HCT116 (cell line): Measurements from ENCODE around the gene FAM53B. TPM values are rescaled to one million over a fixed set of nuclear protein-coding genes. Genes with fewer than 3 reads are reported as not detected.

Experiments
- ATAC-seq: fragments of 200-7000 bp; cut with Tn5 transposase; 2 replicates; pipeline ENCODE4 v1.9.1; 2020; ENCODE audit warnings: mild to moderate bottlenecking, moderate library complexity
- BruUV-seq: library from RNA; stranded (reverse); fragments of 400-500 nt; replicated peaks from 2 replicates; lab custom pipeline; 2021; lab: Mats Ljungman, UMichigan
- CTCF ChIA-PET: fragments of 300-600 bp; sonication (Branson Sonifier 250); formaldehyde crosslinking; loops from one replicate; lab custom pipeline; 2021; ENCODE audit warnings: antibody characterized with exemption; lab: Charles Lee
- POLR2A ChIA-PET: fragments of 300-600, 350-600 bp; sonication (Branson Sonifier 250); formaldehyde crosslinking; loops from one replicate; lab custom pipeline; 2021; ENCODE audit warnings: antibody characterized with exemption; lab: Charles Lee
- RAD21 ChIA-PET, 2 experiments: fragments of 300-600 bp; sonication (Branson Sonifier 250); formaldehyde crosslinking; loops; one replicate each; lab custom pipeline; 2023; ENCODE audit warnings: low total read pairs in 2 of 2; ENCODE audit not compliant: uncharacterized antibody in 2 of 2, unreplicated experiment in 2 of 2, low non-redundant PET in 1 of 2; lab: Charles Lee
- DNase-seq: peaks from one replicate; pipeline ENCODE4 v3.0.0-alpha.2; 2010; ENCODE audit warnings: low read depth, low spot score
- H2AFZ ChIP-seq: fragments of 200-600 bp; shearing (Covaris generic), sonication (generic); 2 replicates; pipeline ENCODE4 v1.6.1; 2017; ENCODE audit warnings: low read depth, mixed run types, mixed read lengths, antibody characterized with exemption, low read length; ENCODE audit not compliant: poor library complexity, severe bottlenecking
- H3K27ac ChIP-seq: 2 replicates; pipeline ENCODE4 v1.5.1; 2012; ENCODE audit warnings: low read depth, low read length
- H3K27me3 ChIP-seq: fragments of 200-600 bp; sonication (generic); 2 replicates; pipeline ENCODE4 v1.6.1; 2016; ENCODE audit warnings: mixed run types, low read length, mixed read lengths; ENCODE audit not compliant: insufficient read depth
- H3K36me3 ChIP-seq, 2 experiments: fragments of 200-500 bp in 1 of 2; fragments of 200-600 bp in 1 of 2; sonication (Bioruptor generic) in 1 of 2; sonication (generic) in 1 of 2; 2 replicates each; pipeline versions ENCODE4 v1.5.1 to v1.6.1; 2014 to 2016; ENCODE audit warnings: low read length in 2 of 2, inconsistent platforms in 1 of 2, mixed read lengths in 1 of 2, mixed run types in 1 of 2; ENCODE audit not compliant: insufficient read depth in 2 of 2, control insufficient read depth in 1 of 2
- H3K4me1 ChIP-seq, 2 experiments: fragments of 200-600 bp in 1 of 2; sonication (generic) in 1 of 2; 2 replicates each; pipeline versions ENCODE4 v1.5.1 to v1.6.1; 2012 to 2017; ENCODE audit warnings: low read length in 2 of 2, inconsistent platforms in 1 of 2, mild to moderate bottlenecking in 1 of 2, mixed read lengths in 1 of 2, mixed run types in 1 of 2, moderate library complexity in 1 of 2; ENCODE audit not compliant: insufficient read depth in 2 of 2, control insufficient read depth in 1 of 2
- H3K4me2 ChIP-seq: fragments of 200-600 bp; sonication (generic); 2 replicates; pipeline ENCODE4 v1.6.1; 2017; ENCODE audit warnings: mixed run types, low read length, mixed read lengths
- H3K4me3 ChIP-seq, 2 experiments: fragments of 200-600 bp in 1 of 2; sonication (generic) in 1 of 2; replicated peaks in 1 of 2; 2 replicates each; pipeline ENCODE4 v1.5.1; 2011 to 2016; ENCODE audit warnings: low read length in 2 of 2, control low read depth in 1 of 2, low read depth in 1 of 2, mild to moderate bottlenecking in 1 of 2, mixed read lengths in 1 of 2, mixed run types in 1 of 2
- H3K79me2 ChIP-seq: fragments of 200-600 bp; sonication (generic); 2 replicates; pipeline ENCODE4 v1.6.1; 2017; ENCODE audit warnings: mild to moderate bottlenecking, mixed run types, low read length, moderate library complexity, mixed read lengths; ENCODE audit not compliant: insufficient read depth
- H3K9ac ChIP-seq: fragments of 200-600 bp; sonication (generic); 2 replicates; pipeline ENCODE4 v1.6.1; 2016; ENCODE audit warnings: low read length, mixed read lengths
- H3K9me2 ChIP-seq: fragments of 200-600 bp; sonication (generic), shearing (Covaris generic); 2 replicates; pipeline ENCODE4 v1.6.1; 2017; ENCODE audit warnings: mixed run types, mild to moderate bottlenecking, moderate library complexity; ENCODE audit not compliant: insufficient read depth
- H3K9me3 ChIP-seq, 2 experiments: fragments of 200-500 bp in 1 of 2; fragments of 200-600 bp in 1 of 2; sonication (Bioruptor generic) in 1 of 2; sonication (generic) in 1 of 2; 2 replicates each; pipeline ENCODE4 v1.6.1; 2014 to 2017; ENCODE audit warnings: low read length in 2 of 2, mixed read lengths in 2 of 2, inconsistent platforms in 1 of 2, low read depth in 1 of 2, mild to moderate bottlenecking in 1 of 2, mixed run types in 1 of 2, moderate library complexity in 1 of 2; ENCODE audit not compliant: control insufficient read depth in 1 of 2, insufficient read depth in 1 of 2
- H4K20me1 ChIP-seq: fragments of 200-600 bp; sonication (generic), shearing (Covaris generic); 2 replicates; pipeline ENCODE4 v1.6.1; 2017; ENCODE audit warnings: mixed run types, mild to moderate bottlenecking, moderate library complexity; ENCODE audit not compliant: insufficient read depth
- CEBPB ChIP-seq: IDR thresholded peaks from 2 replicates; pipeline ENCODE4 v1.6.1; 2012; ENCODE audit warnings: low read depth
- CTCF ChIP-seq, 3 experiments: fragments of 200-600 bp in 1 of 3; sonication (generic) in 1 of 3; IDR thresholded peaks in 2 of 3; conservative IDR thresholded peaks in 1 of 3; 2 replicates each; pipeline ENCODE4 v1.5.1; 2012 to 2017; ENCODE audit warnings: low read depth in 2 of 3, low read length in 2 of 3, antibody characterized with exemption in 1 of 3, borderline replicate concordance in 1 of 3, control low read depth in 1 of 3, mild to moderate bottlenecking in 1 of 3, mixed read lengths in 1 of 3, mixed run types in 1 of 3, moderate library complexity in 1 of 3; ENCODE audit not compliant: insufficient read depth in 1 of 3
- RAD21 ChIP-seq: IDR thresholded peaks from 2 replicates; pipeline ENCODE4 v1.6.1; 2012; ENCODE audit warnings: low read depth, mild to moderate bottlenecking
- REST ChIP-seq: IDR thresholded peaks from 2 replicates; pipeline ENCODE4 v1.6.1; 2012; ENCODE audit warnings: low read depth
- SIN3A ChIP-seq: IDR thresholded peaks from 2 replicates; pipeline ENCODE4 v1.6.1; 2012; ENCODE audit warnings: low read depth
- intact Hi-C: fragments of 100-400 bp; cut with micrococcal nuclease; formaldehyde crosslinking; loops from 2 replicates; pipeline ENCODE4 v1.10.0; 2022
- total RNA-seq: library from RNA; stranded (reverse); gene quantifications from one replicate; pipeline ENCODE4 v1.2.1, GENCODE V29; 2021; ENCODE audit not compliant: unreplicated experiment

The FAM53B gene
- total RNA-seq, 1 experiment from 2014 or later: 19.6 TPM

DNA sequence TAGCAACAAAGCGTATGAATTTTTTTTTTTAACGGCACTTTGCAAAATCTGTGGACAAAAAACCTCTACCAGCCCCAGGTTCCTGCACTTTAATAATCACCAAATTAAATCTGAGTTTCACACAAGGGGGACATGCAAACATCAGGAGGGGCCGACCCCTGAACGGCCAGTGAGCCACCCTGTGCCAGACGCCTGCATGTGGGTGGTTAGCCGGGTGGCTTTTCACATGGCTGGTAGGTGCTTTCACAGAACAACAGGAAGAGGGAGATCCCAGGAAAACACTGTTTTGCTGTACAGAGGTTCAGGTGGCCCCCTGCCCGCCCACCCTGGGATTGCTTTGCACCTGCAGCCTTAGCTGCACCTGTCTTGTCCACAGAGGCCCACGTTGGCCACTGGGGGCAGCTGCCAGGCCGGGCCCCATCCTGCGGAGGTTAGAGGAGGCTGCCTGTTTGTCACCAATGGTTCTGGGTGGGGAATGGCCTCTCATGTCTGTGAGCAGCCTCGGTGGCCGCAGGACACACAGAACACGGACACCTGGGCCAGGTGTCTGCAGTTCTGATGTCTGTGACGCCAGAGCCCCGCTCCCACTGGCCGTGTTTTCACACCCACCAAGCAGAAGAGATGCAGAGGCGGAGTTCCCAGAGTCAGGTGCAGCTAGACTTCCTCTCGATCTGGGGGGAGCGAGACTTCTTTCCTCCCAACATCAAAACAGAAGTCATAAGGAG is 107.7 kb downstream of the FAM53B start:
- Histone ChIP-seq H3K27ac (no peak overlapping the region), H3K9me2 (no peaks in the 10 kb centered on the region), H3K4me2 (no peak overlapping the region), H3K9ac (no peak overlapping the region), H3K36me3 (no peaks in the 10 kb centered on the region), H3K9me3 (no peaks in the 10 kb centered on the region), H3K4me3 (no peak overlapping the region)
- peak; percentile 71; the same call in 1 of the 2 replicates for ATAC-seq
- CTCF ChIA-PET: interaction anchor here (1.4 kb wide), 1 partner anchor 8 kb away, joined by 3 read pairs; no protein-coding TSS in a partner anchor
- TF ChIP-seq CTCF (IDR thresholded peaks at IDR 0.05 in 2 of 3, conservative IDR thresholded peaks at IDR 0.05 in 1 of 3; ENCODE audit: borderline replicate concordance in 1 of 3, insufficient read depth in 1 of 3, low read depth in 2 of 3, low read length in 2 of 3) (peak in 2 of 3 experiments; percentile 16 to 17; a peak in 1 of 6 replicates), REST (no peak), SIN3A (no peak), RAD21 (no peak), CEBPB (no peak)
- TF ChIP-seq, all 23 proteins: peak for 1
- intact Hi-C loops: no loop called here
- H4K20me1 ChIP-seq: no peaks in the 10 kb centered on the region
- no TSS peak for BruUV-seq
- no peak for DNase-seq
- no peaks in the 10 kb centered on the region for H3K4me1 ChIP-seq
- no peaks in the 10 kb centered on the region for H3K79me2 ChIP-seq
- RAD21 ChIA-PET: no interaction called here
- POLR2A ChIA-PET: no interaction called here
- no peaks in the 10 kb centered on the region for H3K27me3 ChIP-seq
- H2AFZ ChIP-seq: no peak overlapping the region
